Liver (tissue), 3 donors: ENCODE results near the gene IL12RB2.

ENCODE experiments used
- EGR1 ChIP-seq, 2 donors: IDR thresholded peaks; 2 replicates each; pipeline ENCODE4 v1.6.1; 2016 to 2018; ENCODE audit warnings: antibody characterized with exemption in 2 of 2, low read depth in 2 of 2
- GABPA ChIP-seq, 2 donors: IDR thresholded peaks in 1 of 2; conservative IDR thresholded peaks in 1 of 2; 2 replicates each; pipeline ENCODE4 v1.6.1; 2016; ENCODE audit warnings: antibody characterized with exemption in 2 of 2, mild to moderate bottlenecking in 1 of 2, moderate library complexity in 1 of 2
- HNF4A ChIP-seq, 2 donors: conservative IDR thresholded peaks; 2 replicates each; pipeline ENCODE4 v1.6.1; 2016; ENCODE audit warnings: antibody characterized with exemption in 2 of 2, mild to moderate bottlenecking in 2 of 2
- JUND ChIP-seq, 2 donors: IDR thresholded peaks; 2 replicates each; pipeline ENCODE4 v1.6.1; 2016; ENCODE audit warnings: antibody characterized with exemption in 2 of 2
- RAD21 ChIP-seq, 2 donors: IDR thresholded peaks; 2 replicates each; pipeline ENCODE4 v1.6.1; 2016; ENCODE audit warnings: antibody characterized with exemption in 2 of 2, mild to moderate bottlenecking in 2 of 2
- TAF1 ChIP-seq: conservative IDR thresholded peaks from 2 replicates; pipeline ENCODE4 v1.6.1; 2016; ENCODE audit warnings: antibody characterized with exemption, mild to moderate bottlenecking
- YY1 ChIP-seq: IDR thresholded peaks from 2 replicates; pipeline ENCODE4 v1.6.1; 2016; ENCODE audit warnings: antibody characterized with exemption, mild to moderate bottlenecking
- TF ChIP-seq, protein P1 (sequence below): IDR thresholded peaks from 2 replicates; pipeline ENCODE4 v1.6.1; 2016; ENCODE audit warnings: antibody characterized with exemption
- TF ChIP-seq, protein P2 (sequence below): fragments of 150-350 bp; IDR thresholded peaks from 2 replicates; pipeline ENCODE4 v1.5.1; 2017; ENCODE audit warnings: improper control_type of control experiment, low read depth, low read length; ENCODE audit not compliant: missing input control
- TF ChIP-seq, protein P3 (sequence below): IDR thresholded peaks from 2 replicates; pipeline ENCODE4 v1.6.1; 2016; ENCODE audit warnings: antibody characterized with exemption
- TF ChIP-seq, protein P4 (sequence below): IDR thresholded peaks from 2 replicates; pipeline ENCODE4 v1.6.1; 2016; ENCODE audit warnings: antibody characterized with exemption, mild to moderate bottlenecking
- donor health status: healthy.
- donor health status: healthy.

DNA sequence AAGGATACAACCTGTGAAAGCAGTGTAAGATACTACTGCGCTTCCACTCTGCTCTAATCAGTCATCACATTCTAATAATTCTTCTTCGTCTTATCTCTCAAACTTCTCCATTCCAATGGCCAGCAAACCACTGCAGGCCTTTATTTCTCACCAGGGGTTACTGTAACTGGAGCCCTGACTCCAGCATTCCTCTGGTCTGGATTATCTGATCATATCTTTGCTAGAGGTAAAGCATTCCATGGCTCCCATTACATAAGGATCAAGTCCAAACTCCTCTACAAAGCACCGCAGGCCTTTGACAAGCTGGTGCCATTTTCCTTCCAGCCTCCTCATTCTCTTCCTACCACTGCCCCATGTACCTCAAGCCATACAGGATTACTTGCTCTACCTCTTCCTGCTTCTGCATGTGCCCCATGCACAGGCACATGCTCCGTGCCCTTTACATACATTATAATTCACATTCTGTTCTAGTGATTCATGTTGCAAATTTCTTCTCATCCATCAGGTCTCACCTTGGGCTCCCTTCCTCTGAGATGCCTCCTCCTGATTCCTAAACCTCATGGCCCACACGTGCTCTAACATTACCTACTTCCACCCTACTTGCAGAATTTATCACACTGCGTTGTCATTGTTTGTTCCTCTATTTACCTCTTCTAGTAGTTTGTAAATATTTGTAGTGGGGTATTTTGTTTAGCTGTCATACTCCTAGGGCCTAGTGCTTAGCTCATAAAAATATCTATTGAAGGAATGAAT, 131.8 kb downstream of the IL12RB2 start:
- no peak for TF ChIP-seq TAF1
- TF ChIP-seq, protein P1, sequence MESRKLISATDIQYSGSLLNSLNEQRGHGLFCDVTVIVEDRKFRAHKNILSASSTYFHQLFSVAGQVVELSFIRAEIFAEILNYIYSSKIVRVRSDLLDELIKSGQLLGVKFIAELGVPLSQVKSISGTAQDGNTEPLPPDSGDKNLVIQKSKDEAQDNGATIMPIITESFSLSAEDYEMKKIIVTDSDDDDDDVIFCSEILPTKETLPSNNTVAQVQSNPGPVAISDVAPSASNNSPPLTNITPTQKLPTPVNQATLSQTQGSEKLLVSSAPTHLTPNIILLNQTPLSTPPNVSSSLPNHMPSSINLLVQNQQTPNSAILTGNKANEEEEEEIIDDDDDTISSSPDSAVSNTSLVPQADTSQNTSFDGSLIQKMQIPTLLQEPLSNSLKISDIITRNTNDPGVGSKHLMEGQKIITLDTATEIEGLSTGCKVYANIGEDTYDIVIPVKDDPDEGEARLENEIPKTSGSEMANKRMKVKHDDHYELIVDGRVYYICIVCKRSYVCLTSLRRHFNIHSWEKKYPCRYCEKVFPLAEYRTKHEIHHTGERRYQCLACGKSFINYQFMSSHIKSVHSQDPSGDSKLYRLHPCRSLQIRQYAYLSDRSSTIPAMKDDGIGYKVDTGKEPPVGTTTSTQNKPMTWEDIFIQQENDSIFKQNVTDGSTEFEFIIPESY, result no peak
- no peak for TF ChIP-seq JUND (IDR thresholded peaks at IDR 0.05)
- no peak for TF ChIP-seq YY1
- TF ChIP-seq, protein P2, sequence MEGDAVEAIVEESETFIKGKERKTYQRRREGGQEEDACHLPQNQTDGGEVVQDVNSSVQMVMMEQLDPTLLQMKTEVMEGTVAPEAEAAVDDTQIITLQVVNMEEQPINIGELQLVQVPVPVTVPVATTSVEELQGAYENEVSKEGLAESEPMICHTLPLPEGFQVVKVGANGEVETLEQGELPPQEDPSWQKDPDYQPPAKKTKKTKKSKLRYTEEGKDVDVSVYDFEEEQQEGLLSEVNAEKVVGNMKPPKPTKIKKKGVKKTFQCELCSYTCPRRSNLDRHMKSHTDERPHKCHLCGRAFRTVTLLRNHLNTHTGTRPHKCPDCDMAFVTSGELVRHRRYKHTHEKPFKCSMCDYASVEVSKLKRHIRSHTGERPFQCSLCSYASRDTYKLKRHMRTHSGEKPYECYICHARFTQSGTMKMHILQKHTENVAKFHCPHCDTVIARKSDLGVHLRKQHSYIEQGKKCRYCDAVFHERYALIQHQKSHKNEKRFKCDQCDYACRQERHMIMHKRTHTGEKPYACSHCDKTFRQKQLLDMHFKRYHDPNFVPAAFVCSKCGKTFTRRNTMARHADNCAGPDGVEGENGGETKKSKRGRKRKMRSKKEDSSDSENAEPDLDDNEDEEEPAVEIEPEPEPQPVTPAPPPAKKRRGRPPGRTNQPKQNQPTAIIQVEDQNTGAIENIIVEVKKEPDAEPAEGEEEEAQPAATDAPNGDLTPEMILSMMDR, result no peak
- TF ChIP-seq GABPA (IDR thresholded peaks at IDR 0.05 in 1 of 2, conservative IDR thresholded peaks at IDR 0.05 in 1 of 2), result no peak
- TF ChIP-seq EGR1 (IDR thresholded peaks at IDR 0.05; ENCODE audit: low read depth in 2 of 2), result no peak
- TF ChIP-seq, protein P3, sequence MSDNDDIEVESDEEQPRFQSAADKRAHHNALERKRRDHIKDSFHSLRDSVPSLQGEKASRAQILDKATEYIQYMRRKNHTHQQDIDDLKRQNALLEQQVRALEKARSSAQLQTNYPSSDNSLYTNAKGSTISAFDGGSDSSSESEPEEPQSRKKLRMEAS, result no peak
- TF ChIP-seq, protein P4, sequence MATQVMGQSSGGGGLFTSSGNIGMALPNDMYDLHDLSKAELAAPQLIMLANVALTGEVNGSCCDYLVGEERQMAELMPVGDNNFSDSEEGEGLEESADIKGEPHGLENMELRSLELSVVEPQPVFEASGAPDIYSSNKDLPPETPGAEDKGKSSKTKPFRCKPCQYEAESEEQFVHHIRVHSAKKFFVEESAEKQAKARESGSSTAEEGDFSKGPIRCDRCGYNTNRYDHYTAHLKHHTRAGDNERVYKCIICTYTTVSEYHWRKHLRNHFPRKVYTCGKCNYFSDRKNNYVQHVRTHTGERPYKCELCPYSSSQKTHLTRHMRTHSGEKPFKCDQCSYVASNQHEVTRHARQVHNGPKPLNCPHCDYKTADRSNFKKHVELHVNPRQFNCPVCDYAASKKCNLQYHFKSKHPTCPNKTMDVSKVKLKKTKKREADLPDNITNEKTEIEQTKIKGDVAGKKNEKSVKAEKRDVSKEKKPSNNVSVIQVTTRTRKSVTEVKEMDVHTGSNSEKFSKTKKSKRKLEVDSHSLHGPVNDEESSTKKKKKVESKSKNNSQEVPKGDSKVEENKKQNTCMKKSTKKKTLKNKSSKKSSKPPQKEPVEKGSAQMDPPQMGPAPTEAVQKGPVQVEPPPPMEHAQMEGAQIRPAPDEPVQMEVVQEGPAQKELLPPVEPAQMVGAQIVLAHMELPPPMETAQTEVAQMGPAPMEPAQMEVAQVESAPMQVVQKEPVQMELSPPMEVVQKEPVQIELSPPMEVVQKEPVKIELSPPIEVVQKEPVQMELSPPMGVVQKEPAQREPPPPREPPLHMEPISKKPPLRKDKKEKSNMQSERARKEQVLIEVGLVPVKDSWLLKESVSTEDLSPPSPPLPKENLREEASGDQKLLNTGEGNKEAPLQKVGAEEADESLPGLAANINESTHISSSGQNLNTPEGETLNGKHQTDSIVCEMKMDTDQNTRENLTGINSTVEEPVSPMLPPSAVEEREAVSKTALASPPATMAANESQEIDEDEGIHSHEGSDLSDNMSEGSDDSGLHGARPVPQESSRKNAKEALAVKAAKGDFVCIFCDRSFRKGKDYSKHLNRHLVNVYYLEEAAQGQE, result no peak
- no peak for TF ChIP-seq RAD21 (IDR thresholded peaks at IDR 0.05)
- TF ChIP-seq HNF4A (conservative IDR thresholded peaks at IDR 0.05), result no peak
